ENCODE data around the gene CDK5R1.

The CDK5R1 gene

GRCh38 chr17:32470405-32471167 lies 16.2 kb upstream of the CDK5R1 start:
- DNase-seq (ENCODE audit: low spot score) (no peak), FAIRE-seq (no peak)

- FAIRE-seq: no peak
- DNase-seq (ENCODE audit: low spot score): no peak
These were observed 15.1 kb upstream of the CDK5R1 start for GRCh38 chr17:32471652-32472051.

GRCh38 chr17:32475258-32475657 lies 11.5 kb upstream of the CDK5R1 start:
- DNase-seq (ENCODE audit: low spot score): no peak
- FAIRE-seq: no peak

- DNase-seq (ENCODE audit: low spot score) (no peak), FAIRE-seq (no peak)
These were observed 9.6 kb upstream of the CDK5R1 start for GRCh38 chr17:32477220-32477619.

GRCh38 chr17:32479074-32479617 lies 7.6 kb upstream of the CDK5R1 start:
- no peak for FAIRE-seq

GRCh38 chr17:32481193-32481592 lies 5.6 kb upstream of the CDK5R1 start:
- DNase-seq (ENCODE audit: low spot score): no peak
- FAIRE-seq: no peak

More at GRCh38 chr17:32479074-32479617, 7.6 kb upstream of the CDK5R1 start:
- no peak for DNase-seq (ENCODE audit: low spot score)

GRCh38 chr17:32482568-32483320 lies 4.0 kb upstream of the CDK5R1 start:
- FAIRE-seq: no peak
- DNase-seq (ENCODE audit: low spot score): no peak

- FAIRE-seq (no peak), DNase-seq (ENCODE audit: low spot score) (peak; percentile 39)
These were observed 3.3 kb upstream of the CDK5R1 start for GRCh38 chr17:32483451-32484019.

GRCh38 chr17:32484041-32484461 lies 2.7 kb upstream of the CDK5R1 start:
- DNase-seq (ENCODE audit: low spot score) (no peak), FAIRE-seq (no peak)

- FAIRE-seq (no peak), DNase-seq (ENCODE audit: low spot score) (no peak)
These were observed 2.2 kb upstream of the CDK5R1 start for GRCh38 chr17:32484628-32485027.

GRCh38 chr17:32485261-32486110 lies 1.3 kb upstream of the CDK5R1 start:
- FAIRE-seq: no peak

GRCh38 chr17:32486111-32486700 lies 587 bp upstream of the CDK5R1 start:
- FAIRE-seq (no peak), DNase-seq (ENCODE audit: low spot score) (peak; percentile 56)

More at GRCh38 chr17:32485261-32486110, 1.3 kb upstream of the CDK5R1 start:
- DNase-seq (ENCODE audit: low spot score): no peak

- no peak for DNase-seq (ENCODE audit: low spot score)
These were observed 832 bp downstream of the CDK5R1 start for GRCh38 chr17:32487473-32488176.

GRCh38 chr17:32488177-32488542 lies 1.4 kb downstream of the CDK5R1 start:
- FAIRE-seq: no peak

More at GRCh38 chr17:32487473-32488176, 832 bp downstream of the CDK5R1 start:
- no peak for FAIRE-seq

GRCh38 chr17:32488604-32489180 lies 1.9 kb downstream of the CDK5R1 start:
- no peak for FAIRE-seq
- DNase-seq (ENCODE audit: low spot score): no peak

More at GRCh38 chr17:32488177-32488542, 1.4 kb downstream of the CDK5R1 start:
- DNase-seq (ENCODE audit: low spot score): no peak

- FAIRE-seq (no peak), DNase-seq (ENCODE audit: low spot score) (no peak)
These were observed 2.7 kb downstream of the CDK5R1 start for GRCh38 chr17:32489320-32490100.

GRCh38 chr17:32490101-32490482 lies 3.3 kb downstream of the CDK5R1 start:
- FAIRE-seq (no peak), DNase-seq (ENCODE audit: low spot score) (no peak)

GRCh38 chr17:32491371-32492263 lies 4.8 kb downstream of the CDK5R1 start:
- DNase-seq (ENCODE audit: low spot score) (no peak), FAIRE-seq (no peak)

All from RCC 7860 (cell line).